T1000 (cell line): ENCODE results near the gene CLDN15.
"Not testable (repeated sequence)": the region's sequence is repeated elsewhere in the genome, so short reads cannot be mapped to it uniquely, and the experiment has no call there.

Experiments
- DNase-seq: peaks from one replicate; lab custom pipeline; 2025; ENCODE audit warnings: mixed read lengths; lab: John Stamatoyannopoulos, UW

CLDN15 gene

DNA sequence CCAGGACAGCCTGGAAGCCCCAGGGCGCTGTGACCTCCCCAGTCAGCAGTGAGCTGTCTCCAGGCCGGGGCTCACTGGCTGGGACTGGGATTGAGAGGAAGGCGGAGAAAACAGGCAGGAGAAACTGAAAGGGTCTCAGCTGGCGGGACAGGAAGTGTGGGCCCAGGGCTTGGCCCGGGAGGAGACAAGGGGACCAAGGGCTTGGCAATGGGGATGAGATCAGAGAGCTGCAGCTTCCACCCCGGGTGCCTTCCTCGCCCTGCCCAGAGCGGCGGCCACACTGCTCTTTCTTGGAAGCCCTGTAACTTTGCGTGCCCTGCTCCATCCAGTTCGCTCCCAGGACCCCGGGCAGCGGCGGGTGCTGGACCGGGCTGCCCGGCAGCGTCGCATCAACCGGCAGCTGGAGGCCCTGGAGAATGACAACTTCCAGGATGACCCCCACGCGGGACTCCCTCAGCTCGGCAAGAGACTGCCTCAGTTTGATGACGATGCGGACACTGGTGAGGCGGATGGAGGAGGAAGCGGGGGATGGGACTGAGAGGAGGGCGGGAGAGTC, 15.2 kb downstream of the CLDN15 start:
- DNase-seq: no peak

DNA sequence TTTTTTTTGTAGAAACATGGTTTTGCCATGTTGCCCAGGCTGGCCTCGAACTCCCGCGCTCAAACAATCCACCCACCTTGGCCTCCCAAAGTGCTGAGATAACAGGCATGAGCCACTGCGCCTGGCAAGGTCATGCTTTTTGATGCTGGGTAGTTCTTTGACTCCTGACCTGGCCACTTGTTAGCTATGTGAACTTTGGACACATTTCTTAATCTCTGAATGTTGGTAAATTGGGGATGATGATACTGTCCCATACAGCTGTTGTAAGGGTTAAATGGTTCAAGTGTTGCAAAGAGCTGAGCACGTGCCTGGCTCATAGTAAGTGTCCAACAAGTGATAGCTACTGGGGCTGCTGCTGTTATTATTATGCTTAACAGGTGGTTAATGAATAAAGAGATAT, 17.3 kb downstream of the CLDN15 start:
- no peak for DNase-seq

DNA sequence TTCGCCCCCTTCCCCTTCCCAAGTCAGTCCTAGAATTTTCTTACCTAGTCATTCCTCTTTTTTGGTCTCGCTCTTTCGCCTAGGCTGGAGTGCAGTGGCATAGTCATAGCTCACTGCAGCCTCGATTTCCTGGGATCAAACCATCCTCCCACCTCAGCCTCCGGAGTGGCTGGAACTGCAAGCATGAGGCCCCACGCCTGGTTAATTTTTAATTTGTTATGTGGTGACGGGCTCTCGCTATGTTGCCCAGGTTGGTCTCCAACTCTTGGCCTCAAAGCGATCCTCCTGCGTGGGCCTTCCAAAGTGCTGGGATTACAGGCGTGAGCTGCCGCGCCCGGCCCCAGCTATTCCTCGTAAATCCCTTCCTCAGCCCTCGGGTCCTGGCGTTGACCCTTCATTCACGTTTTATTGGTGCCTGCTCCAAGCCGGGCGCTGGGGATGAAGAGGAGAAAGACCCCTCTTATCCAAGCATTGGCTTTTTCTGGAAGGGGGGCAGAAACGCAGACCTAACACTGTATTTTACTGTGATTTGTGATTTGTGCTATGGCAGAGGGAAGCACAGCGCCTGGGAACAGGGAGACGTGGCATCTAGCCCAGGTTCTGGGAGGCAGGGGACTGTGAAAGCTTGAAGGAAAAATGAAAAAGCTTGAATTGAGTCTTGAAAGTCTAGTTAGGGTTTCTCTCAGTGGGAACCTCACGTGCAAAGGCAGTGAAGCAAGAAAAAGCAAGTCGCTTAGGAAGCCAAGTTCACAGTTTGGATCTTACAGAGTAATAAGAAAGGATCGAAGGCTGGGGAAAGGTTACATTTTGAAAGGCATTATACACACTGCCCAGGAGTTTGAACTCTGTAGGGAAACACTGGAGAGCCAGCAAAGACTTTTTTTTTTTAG, 19.1 kb downstream of the CLDN15 start:
- no peak for DNase-seq

DNA sequence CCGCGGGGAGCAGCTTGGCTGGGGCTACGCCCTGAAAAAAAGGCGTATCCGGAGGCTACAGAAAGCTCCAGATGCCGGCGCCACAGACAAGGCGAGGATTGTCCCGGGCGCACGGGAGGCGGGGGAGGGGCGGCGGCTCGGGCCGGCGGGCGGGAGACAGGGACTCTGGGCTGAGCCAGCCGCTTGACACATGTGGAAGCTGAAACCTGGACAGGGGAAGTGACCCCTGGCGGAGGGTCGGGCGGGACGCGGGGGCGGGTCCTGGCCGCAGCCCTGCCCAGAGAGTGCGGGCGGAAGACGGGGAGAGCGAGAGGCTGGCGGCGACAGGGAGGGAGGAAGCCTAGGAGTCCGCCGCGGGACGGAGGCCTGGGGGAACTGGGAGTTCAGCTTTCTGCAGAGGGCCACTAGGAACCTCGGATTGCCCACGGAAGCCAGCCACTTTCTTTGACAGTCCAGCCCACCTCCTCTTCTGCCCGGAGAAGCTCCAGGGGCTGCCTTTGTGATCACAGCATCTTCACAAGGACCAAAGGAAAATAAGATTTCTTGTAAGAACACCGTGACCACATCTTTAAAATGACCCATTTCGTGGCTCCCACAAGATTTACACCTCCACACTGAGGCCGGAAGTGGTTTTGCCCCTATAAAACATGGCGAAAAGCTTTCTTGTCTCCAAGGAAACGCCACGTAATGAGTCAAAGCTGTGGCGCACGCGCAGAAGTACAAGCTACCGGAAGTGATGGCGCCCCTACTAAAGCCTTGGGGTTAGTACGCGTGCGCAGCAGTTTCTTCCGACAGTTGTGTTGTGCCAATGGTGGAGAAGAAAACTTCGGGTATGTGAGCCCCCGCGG, 20.0 kb downstream of the CLDN15 start, which contains the start of the genes PLOD3 and ZNHIT1:
Gene PLOD3 (minus strand): TSS at position 194 of the 848 bp plus-strand sequence. CDS start 307 bp downstream, outside the sequence.
Gene ZNHIT1 (plus strand): TSS at position 778 of the 848 bp plus-strand sequence. CDS start 31 bp downstream, at position 809.
- peak; percentile 84 for DNase-seq

DNA sequence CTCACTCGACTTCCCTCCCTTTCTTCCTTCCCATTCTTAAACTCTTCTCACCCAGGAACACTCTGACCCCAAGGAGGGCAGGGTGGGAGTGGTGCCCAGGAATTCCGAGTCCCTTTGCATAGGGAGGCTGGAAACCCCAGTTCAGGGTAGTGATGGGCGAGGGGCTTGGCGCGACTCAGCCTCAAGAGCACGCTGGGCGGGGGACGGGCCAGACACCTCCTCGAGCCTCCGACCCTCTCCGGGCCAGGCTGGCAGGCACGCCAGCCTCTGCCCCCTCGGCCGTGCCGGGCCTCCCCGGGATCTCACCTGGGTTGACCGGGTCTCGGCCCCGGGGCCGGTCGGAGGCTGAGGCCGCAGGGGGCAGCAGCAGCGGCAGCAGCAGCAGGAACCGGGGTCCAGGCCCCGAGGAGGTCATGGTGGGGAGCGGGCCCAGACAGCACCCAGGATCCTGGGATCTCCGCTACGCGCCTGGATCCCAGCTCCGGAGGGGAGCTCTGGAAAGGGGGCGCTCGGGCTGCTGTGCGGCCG, 20.7 kb downstream of the CLDN15 start:
- no peak for DNase-seq

DNA sequence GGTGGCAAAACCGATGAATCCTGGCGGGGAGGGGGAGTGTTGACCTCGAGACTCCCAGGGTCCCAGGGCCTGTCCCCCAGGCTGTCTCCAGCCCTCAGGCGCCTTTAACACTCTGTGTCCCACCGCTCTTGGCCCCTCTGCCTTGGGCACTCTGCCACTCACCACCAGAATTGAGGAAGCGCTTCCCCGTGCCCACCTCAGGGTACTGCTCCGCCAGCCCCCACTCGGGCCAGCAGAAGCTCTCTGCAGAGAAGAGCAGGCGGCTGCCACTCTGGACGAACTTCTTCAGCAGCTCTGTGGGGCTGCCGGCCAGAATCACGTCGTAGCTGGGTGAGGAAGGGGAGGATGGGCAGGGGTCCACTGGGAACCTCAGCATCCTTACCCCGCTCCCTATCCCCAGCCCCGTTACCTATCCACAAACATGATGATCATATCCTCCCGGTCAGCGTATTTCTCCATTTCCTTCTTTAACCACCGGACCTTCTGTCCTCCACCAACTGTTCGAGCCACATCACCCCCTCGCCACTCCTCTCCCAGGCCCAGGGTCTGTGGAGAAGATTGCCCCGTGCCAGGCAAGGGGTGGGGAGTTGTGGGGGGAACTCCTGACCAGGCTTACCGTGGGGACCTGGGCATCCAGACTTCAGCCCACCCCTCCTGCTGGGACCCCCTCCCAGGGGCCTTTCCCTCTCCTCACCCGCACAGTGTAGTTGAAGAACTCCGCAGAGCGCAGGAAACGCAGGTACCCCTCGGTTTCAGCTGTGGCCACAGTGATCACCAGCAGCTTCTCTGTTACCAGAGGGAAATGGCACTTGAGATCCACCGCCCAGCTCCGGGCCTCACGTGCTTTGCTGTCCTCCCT, 21.4 kb downstream of the CLDN15 start:
- DNase-seq: no peak

DNA sequence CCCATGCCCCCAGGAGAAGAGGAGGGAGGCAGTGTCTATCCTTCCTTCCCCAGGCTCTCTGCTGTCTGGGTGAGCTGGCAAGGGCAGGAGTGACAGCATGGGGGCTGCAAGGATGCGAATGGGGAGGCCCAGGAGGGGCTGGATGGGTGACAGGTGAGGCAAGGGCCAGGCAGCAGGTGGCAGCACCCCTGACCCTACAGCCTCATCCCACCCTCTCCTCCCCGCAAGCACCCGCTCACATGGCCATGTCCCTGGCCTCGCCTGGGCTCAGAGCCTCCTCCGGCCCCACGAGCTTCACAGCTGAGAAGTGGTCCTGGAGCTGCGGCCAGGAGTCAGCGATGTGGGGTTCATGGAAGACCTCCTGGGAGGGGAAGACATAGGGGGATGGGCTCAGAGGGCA, 25.6 kb downstream of the CLDN15 start:
- no peak for DNase-seq

DNA sequence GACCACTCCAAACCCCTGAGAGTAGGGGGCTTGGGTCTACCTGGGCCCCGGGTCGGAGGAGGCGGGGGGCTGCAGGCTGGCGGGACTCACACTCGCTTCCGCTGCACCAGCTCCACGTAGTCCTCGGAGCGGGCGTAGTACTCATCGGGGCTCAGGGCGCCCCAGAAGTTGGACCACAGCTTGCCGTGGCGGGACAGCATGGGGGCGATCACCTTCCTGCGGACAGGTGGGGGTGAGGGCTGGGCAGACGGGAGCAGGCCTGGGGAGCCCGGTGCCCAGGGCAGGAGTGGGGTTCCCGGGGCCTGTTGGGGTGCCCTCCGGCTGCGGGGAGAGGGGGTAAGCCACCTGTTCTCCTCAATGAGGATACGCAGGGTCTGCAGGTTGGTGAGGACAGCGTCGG, 26.1 kb downstream of the CLDN15 start:
- DNase-seq: no peak

DNA sequence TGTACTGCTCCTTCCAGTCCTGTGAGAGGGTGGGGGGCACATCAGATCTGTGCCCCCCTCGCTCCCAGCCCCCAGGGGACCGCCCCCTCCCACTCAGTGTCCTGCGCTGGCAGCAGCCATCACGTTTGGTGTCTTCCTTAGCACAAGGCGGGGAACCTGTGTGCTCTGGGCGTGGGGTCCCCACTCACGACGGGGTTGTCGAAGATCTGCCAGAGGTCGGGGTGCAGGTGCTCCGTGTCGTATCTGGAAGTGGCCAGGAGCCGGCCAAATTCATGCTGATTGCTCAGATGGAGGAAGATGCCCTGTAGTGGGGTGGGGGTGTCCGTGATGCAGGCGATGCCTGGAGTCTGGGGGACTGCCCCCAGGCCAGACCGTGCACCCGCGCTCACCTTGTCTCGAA, 27.5 kb downstream of the CLDN15 start:
- no peak for DNase-seq

DNA sequence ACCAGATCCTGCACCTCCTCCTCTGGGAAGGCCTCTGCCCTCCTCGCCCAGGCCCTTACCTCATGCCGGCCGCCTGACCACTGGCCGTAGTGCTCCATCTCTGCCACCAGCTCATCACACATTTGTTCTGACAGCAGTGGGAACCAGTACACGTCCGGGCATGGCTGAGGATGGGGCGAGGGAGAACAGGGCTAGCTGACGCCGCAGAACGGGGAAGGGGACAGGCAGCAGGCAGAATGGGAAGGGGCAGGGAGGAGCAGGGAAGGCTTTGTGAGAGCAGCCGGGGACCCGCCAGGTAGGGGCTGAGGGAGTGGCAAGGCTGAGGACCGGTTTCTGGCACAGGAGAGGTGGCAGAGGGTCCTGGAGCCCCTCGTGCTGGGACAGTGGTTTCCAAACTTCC, 28.8 kb downstream of the CLDN15 start:
- DNase-seq: no peak

DNA sequence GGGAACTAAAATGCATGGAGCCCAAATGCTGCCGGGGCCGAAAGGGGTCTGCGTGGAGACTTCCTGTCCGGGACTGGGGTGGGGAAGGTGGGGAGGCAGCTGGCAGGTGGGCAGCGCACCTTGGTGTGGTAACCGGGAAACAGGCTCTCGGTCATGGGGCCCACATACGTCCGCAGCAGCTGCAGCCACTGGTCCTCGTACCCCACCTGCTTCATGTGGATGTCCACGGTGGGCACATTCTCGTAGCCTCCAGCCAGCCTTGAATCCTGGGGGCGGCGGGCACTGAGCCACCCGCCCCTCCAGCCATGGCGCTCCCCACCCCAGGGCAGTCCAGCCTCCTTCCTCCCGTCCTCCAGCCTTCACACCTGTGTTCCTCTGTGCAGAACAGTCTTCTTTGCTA, 30.1 kb downstream of the CLDN15 start:
- DNase-seq: no peak

DNA sequence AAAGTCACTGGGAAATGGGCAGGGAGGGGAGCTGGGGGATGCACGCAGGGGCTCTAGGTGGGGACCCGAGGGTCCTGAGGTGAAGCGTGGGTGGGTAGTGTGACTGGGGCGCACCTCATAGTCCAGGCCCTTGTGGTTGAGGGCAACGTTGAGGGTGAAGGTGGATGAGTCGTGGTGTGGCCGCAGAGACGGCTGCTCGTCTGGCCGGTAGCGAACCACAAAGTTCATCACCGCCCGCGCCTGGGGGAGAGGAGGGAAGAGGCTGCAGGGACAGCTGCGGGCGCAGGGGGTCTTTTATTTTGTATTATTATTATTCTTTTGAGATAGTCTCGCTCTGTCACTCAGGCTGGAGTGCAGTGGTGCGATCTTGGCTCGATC, 30.9 kb downstream of the CLDN15 start:
- no peak for DNase-seq

DNA sequence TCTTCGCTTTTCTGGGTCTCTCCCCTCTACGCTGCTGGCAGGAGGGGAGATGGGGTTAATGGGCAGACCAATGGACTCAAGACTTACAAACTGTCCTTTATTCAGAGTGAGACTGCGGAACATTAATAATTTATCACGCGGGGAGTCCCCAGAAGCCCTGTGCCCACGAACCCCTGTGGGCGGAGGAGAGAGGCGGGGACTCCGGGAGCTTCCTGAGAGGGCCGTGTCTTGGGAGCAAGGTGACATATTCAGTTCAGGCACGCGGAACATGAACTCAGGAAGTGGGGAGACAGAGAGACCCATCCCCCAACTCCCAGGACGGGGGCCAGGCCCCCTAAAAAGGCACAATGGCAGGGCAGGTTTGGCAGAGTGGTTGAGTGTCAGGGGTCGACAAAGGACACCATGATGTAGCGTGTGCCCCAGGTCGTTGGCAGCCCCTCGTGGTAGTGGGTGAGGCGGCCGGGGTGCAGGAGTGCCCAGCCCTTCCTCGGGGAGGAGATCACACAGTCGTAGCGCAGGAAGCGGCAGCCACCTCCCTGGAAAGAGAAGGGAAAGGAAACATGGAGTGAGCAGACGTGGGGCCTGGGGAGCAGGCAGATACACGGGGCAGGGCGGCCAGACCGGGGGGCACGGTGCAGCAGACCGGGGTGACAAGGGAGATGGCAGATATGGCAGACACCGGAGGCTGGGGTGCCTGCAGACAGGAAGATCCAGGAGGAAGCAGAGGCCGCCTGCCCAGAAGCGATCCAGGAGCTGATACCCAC, 31.5 kb downstream of the CLDN15 start:
- no peak for DNase-seq

DNA sequence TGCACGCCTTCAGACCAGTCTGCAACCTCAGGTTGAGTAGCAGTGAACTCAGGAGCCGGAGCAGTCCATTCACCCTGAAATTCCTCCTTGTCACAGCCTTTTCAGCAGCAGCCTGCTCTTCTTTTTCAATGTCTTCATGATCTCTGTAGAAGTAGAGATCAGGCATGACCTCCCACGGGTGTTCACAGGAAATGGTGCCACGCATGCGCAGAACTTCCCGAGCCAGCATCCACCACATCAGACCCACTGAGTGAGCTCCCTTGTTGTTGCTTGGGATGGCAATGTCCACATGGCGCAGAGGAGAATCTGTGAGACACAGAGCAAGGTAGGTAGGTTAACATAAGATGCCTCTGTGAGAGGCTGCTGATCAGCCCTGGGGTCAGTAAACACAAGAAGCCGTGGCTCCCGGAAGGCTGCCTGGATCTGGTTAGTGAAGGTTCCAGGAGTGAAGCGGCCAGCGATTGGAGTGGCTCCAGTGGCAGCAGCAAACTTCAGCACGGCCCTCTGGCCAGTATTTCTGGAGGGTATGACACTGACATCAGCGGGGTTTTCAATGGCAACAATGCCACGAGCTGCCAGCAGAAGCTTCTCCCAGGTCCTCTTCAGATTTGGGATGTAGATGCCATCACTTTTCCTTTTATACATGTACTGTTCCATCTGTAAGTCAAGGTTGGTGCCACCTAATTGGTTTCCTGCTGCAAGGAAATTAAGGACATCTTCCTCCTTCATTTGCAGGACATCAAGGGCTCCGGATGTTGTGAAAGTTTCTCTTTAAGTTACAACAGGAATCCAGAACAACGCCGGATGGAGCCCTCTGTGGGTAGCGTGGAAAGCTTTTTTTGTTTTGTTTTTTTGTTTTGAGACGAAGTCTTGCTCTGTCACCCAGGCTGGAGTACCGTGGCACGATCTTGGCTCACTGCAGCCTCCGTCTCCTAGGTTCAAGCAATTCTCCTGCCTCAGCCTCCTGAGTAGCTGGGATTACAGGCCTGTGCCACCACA, 33.6 kb downstream of the CLDN15 start:
- not testable (repeated sequence) for DNase-seq

DNA sequence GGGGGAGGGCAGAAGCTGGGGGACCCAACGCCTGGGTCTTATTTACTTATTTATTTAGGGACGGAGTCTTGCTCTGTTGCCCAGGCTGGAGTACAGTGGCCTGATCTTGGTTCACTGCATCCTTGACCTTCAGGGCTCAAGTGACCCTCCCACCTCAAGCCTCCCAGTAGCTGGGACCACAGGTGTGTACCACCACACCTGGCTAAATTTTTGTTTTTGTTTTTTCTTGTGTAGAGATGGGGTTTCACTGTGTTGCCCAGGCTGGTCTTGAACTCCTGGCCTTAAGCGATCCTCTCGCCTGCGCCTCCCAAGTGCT, 35.0 kb downstream of the CLDN15 start:
- no peak for DNase-seq

DNA sequence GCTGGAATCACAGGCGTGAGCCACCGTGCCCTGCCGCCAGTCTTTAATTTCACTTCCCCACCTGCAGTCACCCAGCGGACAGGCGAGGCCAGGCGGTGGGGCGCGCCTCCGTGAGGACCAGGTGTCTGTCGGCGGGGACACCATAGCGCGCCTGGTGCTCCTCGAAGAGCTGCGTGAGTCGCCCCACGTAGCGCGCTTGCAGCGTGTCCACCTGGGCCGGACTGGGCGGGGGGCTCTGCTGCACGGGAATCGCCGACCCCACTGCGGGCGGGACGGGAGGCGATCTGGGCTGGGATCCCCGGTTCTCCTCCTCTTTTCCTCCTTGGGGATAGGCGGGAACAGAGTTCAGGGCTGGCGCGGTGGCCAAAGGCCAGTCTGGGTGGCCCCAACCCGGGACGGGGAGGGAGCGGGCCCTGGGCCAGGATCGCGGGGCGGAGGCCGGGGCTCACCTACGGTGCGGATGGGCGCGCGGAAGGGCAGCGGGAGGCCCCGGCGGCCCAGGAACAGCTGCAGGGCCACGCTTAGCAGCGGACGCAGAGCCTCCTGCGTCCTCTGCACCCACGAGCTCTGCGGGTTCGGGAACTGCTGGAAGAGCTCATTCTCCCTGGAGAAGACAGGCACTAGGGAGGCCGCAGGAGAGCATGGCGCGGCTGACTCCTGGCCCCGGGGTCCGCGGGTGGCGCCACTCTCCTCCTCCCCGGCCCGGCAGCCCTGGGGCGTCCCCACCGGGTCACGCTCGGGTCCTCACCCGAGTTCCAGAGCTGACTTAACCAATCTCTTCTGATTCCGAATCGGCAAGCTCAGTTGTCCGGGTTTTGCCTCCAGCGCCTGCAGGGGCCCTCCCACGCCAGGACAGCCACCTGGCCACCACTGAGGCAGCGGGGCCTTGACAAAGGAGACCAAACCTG, 35.7 kb downstream of the CLDN15 start:
- no peak for DNase-seq

DNA sequence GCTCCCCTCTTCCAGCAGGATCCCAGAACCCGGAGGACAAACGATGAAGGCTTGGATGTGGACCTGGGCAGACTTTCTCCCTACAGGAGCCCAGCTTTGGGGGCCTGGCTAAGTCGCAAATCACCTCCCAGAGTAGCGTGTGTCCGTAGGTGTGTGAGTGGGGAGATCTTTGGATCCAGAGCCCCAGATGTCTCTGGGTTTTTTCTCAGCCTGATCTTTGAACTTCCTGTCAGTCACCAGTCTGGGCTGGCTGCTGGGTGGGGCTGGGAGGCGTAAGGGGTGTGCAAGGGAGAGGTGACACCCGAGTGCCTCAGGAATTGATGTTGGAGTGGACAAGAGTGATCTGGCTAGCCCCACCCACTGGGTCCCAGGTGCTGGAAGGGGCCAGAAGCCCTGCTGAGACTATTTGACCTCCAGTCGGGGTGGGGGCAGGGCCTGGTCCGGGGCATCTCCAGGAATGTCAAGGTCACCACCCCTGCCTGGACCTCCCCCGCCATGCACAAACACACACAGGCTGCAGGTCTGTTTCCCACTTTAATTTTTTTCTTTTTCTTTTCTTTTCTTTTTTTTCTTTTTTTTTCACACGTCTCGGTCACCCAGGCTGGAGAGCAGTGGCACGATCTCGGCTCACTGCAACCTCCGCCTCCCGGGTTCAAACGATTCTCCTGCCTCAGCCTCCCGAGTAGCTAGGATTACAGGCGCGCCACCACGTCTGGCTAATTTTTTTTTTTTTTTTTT, 36.6 kb downstream of the CLDN15 start, which contains the start of gene MOGAT3:
Gene MOGAT3 (minus strand): TSS at position 175 of the 738 bp plus-strand sequence. CDS start 182 bp downstream, outside the sequence.
- DNase-seq: no peak

DNA sequence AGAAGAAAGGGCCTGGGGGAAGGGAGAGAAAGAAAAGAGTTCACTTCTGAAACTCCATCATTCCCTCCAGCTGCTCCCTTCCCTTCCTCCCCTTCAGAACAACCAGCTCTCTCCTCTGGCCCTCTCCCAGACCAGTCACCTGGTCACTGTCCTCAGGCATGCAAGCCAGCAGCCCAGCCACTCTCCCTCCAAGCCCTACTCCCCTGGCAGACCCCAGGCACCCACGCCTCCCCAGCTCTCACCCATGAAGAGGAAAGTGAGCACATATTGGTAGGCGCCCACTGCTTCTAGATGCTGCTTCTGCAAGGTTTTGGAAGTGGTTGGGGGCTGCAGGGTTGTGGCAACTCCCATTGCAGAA, 37.1 kb downstream of the CLDN15 start:
- no peak for DNase-seq
